GM12874 (cell line): Measurements from ENCODE around the gene ITGA8.

Experiments used
- CTCF ChIP-seq: IDR thresholded peaks from 2 replicates; pipeline ENCODE4 v1.5.1; 2011; ENCODE audit warnings: low read depth, mild to moderate bottlenecking, control low read depth, low read length, moderate library complexity; ENCODE audit not compliant: insufficient read depth

The ITGA8 gene

GRCh38 chr10:15486404-15486803 is 233.3 kb downstream of the ITGA8 start:
- TF ChIP-seq CTCF = no peak

- no peak for TF ChIP-seq CTCF
Observed at GRCh38 chr10:15485684-15486316, 233.9 kb downstream of the ITGA8 start.

GRCh38 chr10:15485027-15485426 is 234.7 kb downstream of the ITGA8 start:
- no peak for TF ChIP-seq CTCF

- TF ChIP-seq CTCF = no peak
Observed at GRCh38 chr10:15484128-15484527, 235.6 kb downstream of the ITGA8 start.

- TF ChIP-seq CTCF = no peak
Observed at GRCh38 chr10:15483215-15484075, 236.3 kb downstream of the ITGA8 start.

GRCh38 chr10:15482156-15482555 is 237.6 kb downstream of the ITGA8 start:
- TF ChIP-seq CTCF = no peak

- no peak for TF ChIP-seq CTCF
Observed at GRCh38 chr10:15478950-15479349, 240.8 kb downstream of the ITGA8 start.
